Measurements from ENCODE around the gene FOXP4.

DNA sequence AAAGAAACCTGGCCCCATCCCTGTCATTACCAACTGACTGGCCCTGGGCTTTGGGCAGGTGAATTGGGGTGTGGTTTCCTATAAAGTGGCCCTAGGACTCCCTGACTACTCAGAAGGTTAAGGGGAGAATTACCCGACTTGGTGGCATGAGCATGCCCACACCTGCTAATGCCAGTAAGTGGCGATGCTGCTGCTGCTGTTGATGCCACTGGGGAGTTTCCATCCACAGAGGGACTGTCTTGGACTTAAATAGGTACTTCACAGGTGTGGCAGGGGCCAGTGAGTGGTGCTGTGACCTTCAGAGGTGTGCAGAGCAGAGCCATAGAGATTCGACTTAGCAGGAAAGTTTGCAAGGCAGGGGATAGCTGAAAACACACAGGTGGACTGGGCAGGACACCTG is 59.5 kb downstream of the FOXP4 start:
- TF ChIP-seq CTCF (IDR thresholded peaks at IDR 0.05), result no peak
- no peak for TF ChIP-seq EZH2phosphoT487 (IDR thresholded peaks at IDR 0.05)

Data from neural progenitor cell (in vitro differentiated cells).